GM12878 (cell line): ENCODE measurements around the gene KCND3. TPM values are rescaled to one million over a fixed set of nuclear protein-coding genes. Genes with fewer than 3 reads are reported as not detected.

Experiments used
- ATAC-seq: fragments of 200-7000 bp; cut with Tn5 transposase; 3 replicates; pipeline ENCODE4 v1.9.1; 2020; ENCODE audit warnings: mild to moderate bottlenecking, moderate library complexity
- BruUV-seq: library from RNA; stranded (reverse); fragments of 400-500 nt; replicated peaks from 2 replicates; lab custom pipeline; 2021; lab: Mats Ljungman, UMichigan
- CTCF ChIA-PET: fragments of 300-600 bp; sonication (Branson Sonifier 250); formaldehyde crosslinking; extraction: SDS; loops from one replicate; lab custom pipeline; 2021; ENCODE audit warnings: inconsistent platforms; lab: Yijun Ruan, JAX
- POLR2A ChIA-PET: fragments of 350-600 bp; formaldehyde crosslinking; extraction: SDS; loops from one replicate; lab custom pipeline; 2021; ENCODE audit warnings: inconsistent platforms; lab: Charles Lee
- RAD21 ChIA-PET: fragments of 300-600 bp; sonication (Branson Sonifier 250); formaldehyde crosslinking; loops from one replicate; lab custom pipeline; 2023; ENCODE audit warnings: antibody characterized with exemption; ENCODE audit not compliant: unreplicated experiment; lab: Charles Lee
- SMC1A ChIA-PET: fragments of 300-600 bp; sonication (Branson Sonifier 250); formaldehyde crosslinking; loops from one replicate; lab custom pipeline; 2023; ENCODE audit not compliant: unreplicated experiment, uncharacterized antibody; lab: Charles Lee
- DNase-seq: peaks from one replicate; pipeline ENCODE4 v3.0.0-alpha.2; 2011; ENCODE audit warnings: low read depth, low spot score
- FAIRE-seq: peaks from 3 replicates; lab custom pipeline; 2011; peaks lifted over from hg19 to GRCh38; lab: Jason Lieb, UNC
- H2AFZ ChIP-seq: 2 replicates; pipeline ENCODE4 v1.6.0; 2011; ENCODE audit warnings: low read depth, low read length, control low read depth; ENCODE audit not compliant: control insufficient read depth
- H3K27ac ChIP-seq: 2 replicates; pipeline ENCODE4 v1.5.1; 2011; ENCODE audit warnings: control low read depth; ENCODE audit not compliant: control insufficient read depth, insufficient read depth
- H3K27me3 ChIP-seq, 2 experiments: replicated peaks in 1 of 2; 2 replicates each; pipeline versions ENCODE4 v1.6.0 to v1.6.1; 2011; ENCODE audit warnings: low read length in 1 of 2; ENCODE audit not compliant: control insufficient read depth in 2 of 2, insufficient read depth in 2 of 2
- H3K36me3 ChIP-seq, 2 experiments: 2 replicates each; pipeline ENCODE4 v1.5.1; 2011; ENCODE audit warnings: low read length in 1 of 2; ENCODE audit not compliant: control insufficient read depth in 2 of 2, insufficient read depth in 2 of 2
- H3K4me1 ChIP-seq: 2 replicates; pipeline ENCODE4 v1.6.1; 2011; ENCODE audit warnings: mild to moderate bottlenecking, low read length, moderate library complexity, mixed read lengths; ENCODE audit not compliant: control insufficient read depth, insufficient read depth
- H3K4me2 ChIP-seq: 2 replicates; pipeline ENCODE4 v1.6.0; 2011; ENCODE audit warnings: control low read depth; ENCODE audit not compliant: control insufficient read depth, insufficient read depth
- H3K4me3 ChIP-seq: fragments of 200-600 bp; sonication (generic); 2 replicates; pipeline ENCODE4 v1.5.1; 2016
- H3K79me2 ChIP-seq: 2 replicates; pipeline ENCODE4 v1.6.0; 2011; ENCODE audit warnings: low read length; ENCODE audit not compliant: control insufficient read depth, insufficient read depth
- H3K9ac ChIP-seq: 2 replicates; pipeline ENCODE4 v1.8.0; 2011; ENCODE audit warnings: low read length, control low read depth, mixed read lengths; ENCODE audit not compliant: control insufficient read depth, insufficient read depth
- H3K9me3 ChIP-seq: replicated peaks from 3 replicates; pipeline ENCODE4 v1.5.1; 2011; ENCODE audit warnings: mild to moderate bottlenecking, low read length; ENCODE audit not compliant: control insufficient read depth, insufficient read depth
- H4K20me1 ChIP-seq: 2 replicates; pipeline ENCODE4 v1.6.0; 2011; ENCODE audit not compliant: control insufficient read depth, insufficient read depth
- BCL3 ChIP-seq: IDR thresholded peaks from 2 replicates; pipeline ENCODE4 v1.6.1; 2011; ENCODE audit warnings: borderline replicate concordance, low read depth, mild to moderate bottlenecking, moderate library complexity, low read length; ENCODE audit not compliant: insufficient read depth, poor library complexity, severe bottlenecking
- MLLT1 ChIP-seq: fragments of 450-650 bp; IDR thresholded peaks from 2 replicates; pipeline ENCODE4 v1.6.1; 2016; ENCODE audit warnings: mild to moderate bottlenecking
- MTA3 ChIP-seq: IDR thresholded peaks from 2 replicates; pipeline ENCODE4 v1.6.1; 2012; ENCODE audit warnings: low read length, inconsistent platforms, borderline replicate concordance
- NBN ChIP-seq: fragments of 450-650 bp; IDR thresholded peaks from 2 replicates; pipeline ENCODE4 v1.6.1; 2016
- POU2F2 ChIP-seq: IDR thresholded peaks from 3 replicates; pipeline ENCODE4 v1.6.1; 2011; ENCODE audit warnings: low read depth, mild to moderate bottlenecking, low read length, borderline replicate concordance
- RFX5 ChIP-seq: IDR thresholded peaks from 2 replicates; pipeline ENCODE4 v1.6.1; 2011; ENCODE audit warnings: low read depth, low read length, improper control_type of control experiment
- SMAD5 ChIP-seq: IDR thresholded peaks from 2 replicates; pipeline ENCODE4 v1.6.1; 2016; ENCODE audit warnings: antibody characterized with exemption, low read depth
- TAF1 ChIP-seq: IDR thresholded peaks from 2 replicates; pipeline ENCODE4 v1.6.1; 2011; ENCODE audit warnings: mild to moderate bottlenecking, low read depth, low read length, borderline replicate concordance
- ZBTB33 ChIP-seq: fragments of 450-650 bp; IDR thresholded peaks from 2 replicates; pipeline ENCODE4 v1.6.1; 2017; ENCODE audit warnings: mild to moderate bottlenecking
- ZNF622 ChIP-seq: fragments of 450-650 bp; IDR thresholded peaks from 2 replicates; pipeline ENCODE4 v1.6.1; 2017; ENCODE audit warnings: mild to moderate bottlenecking, inconsistent platforms
- WGBS: methylation state at CpG from one replicate; pipeline ENCODE4 v1.1.6; 2016; ENCODE audit warnings: low lambda C conversion rate; ENCODE audit not compliant: insufficient replicate concordance, insufficient coverage; ENCODE audit errors: missing lambda C conversion rate; 5-methylcytosine and 5-hydroxymethylcytosine counted together
- in situ Hi-C: fragments of 300-500 bp; cut with MboI; formaldehyde crosslinking; loops from 9 replicates; pipeline ENCODE4 v1.14.3; 2018; ENCODE audit warnings: mixed read lengths
- intact Hi-C: fragments of 100-400 bp; cut with micrococcal nuclease; formaldehyde crosslinking; loops from one replicate; pipeline ENCODE4 v1.14.2; 2022; ENCODE audit not compliant: unreplicated experiment
- polyA plus RNA-seq, 11 experiments: library from polyadenylated mRNA; depleted of rRNA in 4 of 11; unstranded in 6 of 11; stranded (reverse) in 5 of 11; fragments of >200 nt; fragmentation: Nextera tagmentation in 4 of 11; fragmentation: Illumina TruSeq in 1 of 11; extraction: Ambion mirVana in 4 of 11; extraction: Trizol in 1 of 11; gene quantifications; 1 replicate in 1 of 11; 2 replicates in 10 of 11; pipeline versions ENCODE4 v1.2.1 to v1.2.3, GENCODE V29; 2011 to 2016; ENCODE audit warnings: inconsistent platforms in 2 of 11, missing spikeins in 2 of 11, low read depth in 1 of 11
- total RNA-seq, 4 experiments: library from RNA; depleted of rRNA in 3 of 4; stranded (reverse); fragments of >200 nt in 3 of 4; fragmentation: Illumina TruSeq in 1 of 4; extraction: Trizol in 1 of 4; gene quantifications; 2 replicates each; pipeline versions ENCODE4 v1.2.1 to v1.2.3, GENCODE V29; 2013 to 2021
- TF ChIP-seq, protein P1 (sequence below): fragments of 450-650 bp; IDR thresholded peaks from 2 replicates; pipeline ENCODE4 v1.6.1; 2018; ENCODE audit warnings: borderline replicate concordance, mild to moderate bottlenecking; ENCODE audit not compliant: partially characterized antibody
- TF ChIP-seq, protein P2 (sequence below): fragments of 450-650 bp; formaldehyde crosslinking; IDR thresholded peaks from 2 replicates; pipeline ENCODE4 v1.5.0; 2022; ENCODE audit warnings: mild to moderate bottlenecking, missing genetic modification characterization

Gene KCND3
- total and polyA plus RNA-seq, 10 of the 15 experiments (the other 5 are each of a cell fraction or from before 2014, with no cell fraction given), result 0.02 TPM; not detected in 9

DNA sequence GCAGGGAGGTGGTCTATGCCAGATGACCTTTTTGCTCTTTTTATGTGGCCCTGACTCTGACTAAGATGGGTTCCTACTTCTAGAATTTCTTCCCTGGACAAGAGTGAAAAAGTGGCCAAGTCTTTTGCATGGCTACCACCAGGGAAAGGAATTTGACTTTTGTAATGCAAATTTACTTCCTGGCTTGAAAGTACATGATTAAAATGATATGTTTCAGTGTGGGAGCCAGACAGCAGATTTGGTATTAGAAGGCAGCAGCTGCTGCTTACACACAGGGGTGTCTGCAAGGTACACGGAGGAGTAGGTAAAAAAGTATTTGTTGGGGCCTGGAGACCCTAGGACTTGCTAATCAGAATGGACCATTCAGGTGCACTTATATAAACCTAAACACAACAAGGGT lies 78.4 kb downstream of the KCND3 start (continued):
- TF ChIP-seq, protein P1, sequence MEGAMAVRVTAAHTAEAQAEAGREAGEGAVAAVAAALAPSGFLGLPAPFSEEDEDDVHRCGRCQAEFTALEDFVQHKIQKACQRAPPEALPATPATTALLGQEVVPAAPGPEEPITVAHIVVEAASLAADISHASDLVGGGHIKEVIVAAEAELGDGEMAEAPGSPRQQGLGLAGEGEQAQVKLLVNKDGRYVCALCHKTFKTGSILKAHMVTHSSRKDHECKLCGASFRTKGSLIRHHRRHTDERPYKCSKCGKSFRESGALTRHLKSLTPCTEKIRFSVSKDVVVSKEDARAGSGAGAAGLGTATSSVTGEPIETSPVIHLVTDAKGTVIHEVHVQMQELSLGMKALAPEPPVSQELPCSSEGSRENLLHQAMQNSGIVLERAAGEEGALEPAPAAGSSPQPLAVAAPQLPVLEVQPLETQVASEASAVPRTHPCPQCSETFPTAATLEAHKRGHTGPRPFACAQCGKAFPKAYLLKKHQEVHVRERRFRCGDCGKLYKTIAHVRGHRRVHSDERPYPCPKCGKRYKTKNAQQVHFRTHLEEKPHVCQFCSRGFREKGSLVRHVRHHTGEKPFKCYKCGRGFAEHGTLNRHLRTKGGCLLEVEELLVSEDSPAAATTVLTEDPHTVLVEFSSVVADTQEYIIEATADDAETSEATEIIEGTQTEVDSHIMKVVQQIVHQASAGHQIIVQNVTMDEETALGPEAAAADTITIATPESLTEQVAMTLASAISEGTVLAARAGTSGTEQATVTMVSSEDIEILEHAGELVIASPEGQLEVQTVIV, result no peak
- TF ChIP-seq, protein P2, sequence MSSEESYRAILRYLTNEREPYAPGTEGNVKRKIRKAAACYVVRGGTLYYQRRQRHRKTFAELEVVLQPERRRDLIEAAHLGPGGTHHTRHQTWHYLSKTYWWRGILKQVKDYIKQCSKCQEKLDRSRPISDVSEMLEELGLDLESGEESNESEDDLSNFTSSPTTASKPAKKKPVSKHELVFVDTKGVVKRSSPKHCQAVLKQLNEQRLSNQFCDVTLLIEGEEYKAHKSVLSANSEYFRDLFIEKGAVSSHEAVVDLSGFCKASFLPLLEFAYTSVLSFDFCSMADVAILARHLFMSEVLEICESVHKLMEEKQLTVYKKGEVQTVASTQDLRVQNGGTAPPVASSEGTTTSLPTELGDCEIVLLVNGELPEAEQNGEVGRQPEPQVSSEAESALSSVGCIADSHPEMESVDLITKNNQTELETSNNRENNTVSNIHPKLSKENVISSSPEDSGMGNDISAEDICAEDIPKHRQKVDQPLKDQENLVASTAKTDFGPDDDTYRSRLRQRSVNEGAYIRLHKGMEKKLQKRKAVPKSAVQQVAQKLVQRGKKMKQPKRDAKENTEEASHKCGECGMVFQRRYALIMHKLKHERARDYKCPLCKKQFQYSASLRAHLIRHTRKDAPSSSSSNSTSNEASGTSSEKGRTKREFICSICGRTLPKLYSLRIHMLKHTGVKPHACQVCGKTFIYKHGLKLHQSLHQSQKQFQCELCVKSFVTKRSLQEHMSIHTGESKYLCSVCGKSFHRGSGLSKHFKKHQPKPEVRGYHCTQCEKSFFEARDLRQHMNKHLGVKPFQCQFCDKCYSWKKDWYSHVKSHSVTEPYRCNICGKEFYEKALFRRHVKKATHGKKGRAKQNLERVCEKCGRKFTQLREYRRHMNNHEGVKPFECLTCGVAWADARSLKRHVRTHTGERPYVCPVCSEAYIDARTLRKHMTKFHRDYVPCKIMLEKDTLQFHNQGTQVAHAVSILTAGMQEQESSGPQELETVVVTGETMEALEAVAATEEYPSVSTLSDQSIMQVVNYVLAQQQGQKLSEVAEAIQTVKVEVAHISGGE (CRISPR knock-in tag), result no peak

- BruUV-seq, result no TSS peak
- Histone ChIP-seq H3K36me3 (no peaks in the 10 kb centered on the region), H3K4me1 (no peaks in the 10 kb centered on the region), H3K9me3 (no peaks in the 10 kb centered on the region), H2AFZ (no peak overlapping the region), H3K4me3 (no peak overlapping the region), H3K79me2 (no peaks in the 10 kb centered on the region), H3K4me2 (no peak overlapping the region), H4K20me1 (no peaks in the 10 kb centered on the region), H3K27ac (no peak overlapping the region), H3K9ac (no peak overlapping the region), H3K27me3 (0 out of 4 replicates have a peak, but pooled peaks cover 0 to 1% of the 10 kb centered on the region in 2 experiments)
- ATAC-seq (no peak), DNase-seq (no peak), FAIRE-seq (no peak)
- in situ Hi-C loops (no loop called here), intact Hi-C loops (no loop called here)
- ChIA-PET CTCF (no interaction called here), SMC1A (no interaction called here), POLR2A (no interaction called here), RAD21 (no interaction called here)
- 11% methylated on average over 4 of the region's 4 CpGs for WGBS
- TF ChIP-seq BCL3 (no peak), RFX5 (no peak), TAF1 (no peak), NBN (no peak), SMAD5 (no peak), MLLT1 (no peak), ZBTB33 (no peak), POU2F2 (no peak), MTA3 (no peak), ZNF622 (no peak)
Observed at GRCh38 chr1:111909030-111909429, 80.4 kb downstream of the KCND3 start.
